ENCODE measurements around the gene TSC22D3. TPM values are rescaled to one million over a fixed set of nuclear protein-coding genes. Genes with fewer than 3 reads are reported as not detected.

The TSC22D3 gene
- total and polyA plus RNA-seq, 2 donors (not counting 1 experiment from before 2014, with no cell fraction given): 24.2 to 51.5 TPM

DNA sequence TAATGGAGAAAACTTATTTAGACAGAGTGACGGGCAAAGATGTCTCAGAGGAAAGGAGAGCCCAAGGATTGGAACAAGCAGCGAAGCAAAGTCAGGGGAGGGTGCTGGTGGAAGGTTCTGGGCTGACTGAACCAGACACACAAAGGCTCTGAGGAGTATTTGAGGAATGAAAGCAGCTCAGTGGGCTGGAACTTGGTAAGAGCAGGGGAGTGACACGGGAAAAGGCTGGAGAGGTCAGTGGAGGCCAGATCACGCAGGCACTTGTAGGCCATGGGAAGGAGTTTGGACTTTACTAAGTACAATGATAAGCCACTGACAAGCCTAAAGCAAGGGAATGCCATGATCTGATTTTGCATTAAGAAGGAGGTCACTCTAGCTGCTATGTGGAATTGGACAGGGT is 71.4 kb downstream of the TSC22D3 start:
- no peaks in the 10 kb centered on the region for H4K20me1 ChIP-seq (ENCODE audit: control insufficient read depth, extremely low read depth, insufficient read depth, low read length)
- H3K4me3 ChIP-seq (replicated peaks in 1 of 4; ENCODE audit: control extremely low read depth in 1 of 4, insufficient read depth in 1 of 4, low read depth in 3 of 4, low read length in 4 of 4): no peak overlapping the region
- no peaks in the 10 kb centered on the region for H3K4me1 ChIP-seq (ENCODE audit: control insufficient read depth, extremely low read depth, insufficient read depth, low read length)
- no peaks in the 10 kb centered on the region for H3K79me2 ChIP-seq (ENCODE audit: control insufficient read depth, insufficient read depth, low read length)
- TF ChIP-seq, protein P1, sequence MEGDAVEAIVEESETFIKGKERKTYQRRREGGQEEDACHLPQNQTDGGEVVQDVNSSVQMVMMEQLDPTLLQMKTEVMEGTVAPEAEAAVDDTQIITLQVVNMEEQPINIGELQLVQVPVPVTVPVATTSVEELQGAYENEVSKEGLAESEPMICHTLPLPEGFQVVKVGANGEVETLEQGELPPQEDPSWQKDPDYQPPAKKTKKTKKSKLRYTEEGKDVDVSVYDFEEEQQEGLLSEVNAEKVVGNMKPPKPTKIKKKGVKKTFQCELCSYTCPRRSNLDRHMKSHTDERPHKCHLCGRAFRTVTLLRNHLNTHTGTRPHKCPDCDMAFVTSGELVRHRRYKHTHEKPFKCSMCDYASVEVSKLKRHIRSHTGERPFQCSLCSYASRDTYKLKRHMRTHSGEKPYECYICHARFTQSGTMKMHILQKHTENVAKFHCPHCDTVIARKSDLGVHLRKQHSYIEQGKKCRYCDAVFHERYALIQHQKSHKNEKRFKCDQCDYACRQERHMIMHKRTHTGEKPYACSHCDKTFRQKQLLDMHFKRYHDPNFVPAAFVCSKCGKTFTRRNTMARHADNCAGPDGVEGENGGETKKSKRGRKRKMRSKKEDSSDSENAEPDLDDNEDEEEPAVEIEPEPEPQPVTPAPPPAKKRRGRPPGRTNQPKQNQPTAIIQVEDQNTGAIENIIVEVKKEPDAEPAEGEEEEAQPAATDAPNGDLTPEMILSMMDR (conservative IDR thresholded peaks at IDR 0.05 in 1 of 2, IDR thresholded peaks at IDR 0.05 in 1 of 2; ENCODE audit: low read depth in 1 of 2, low read length in 2 of 2): no peak
- no peak for TF ChIP-seq EZH2 (IDR thresholded peaks at IDR 0.05; ENCODE audit: low read length, missing control alignments)
- no peaks in the 10 kb centered on the region for H3K27me3 ChIP-seq (ENCODE audit: control insufficient read depth, insufficient read depth, low read length)
- no peaks in the 10 kb centered on the region for H3K9me3 ChIP-seq (ENCODE audit: control insufficient read depth, insufficient read depth, low read depth, low read length)
- no peak overlapping the region for H3K4me2 ChIP-seq (ENCODE audit: extremely low read depth, insufficient read depth, low read length)
- DNase-seq (ENCODE audit: low read depth in 2 of 2): no peak
- H2AFZ ChIP-seq (ENCODE audit: low read length): no peak overlapping the region
- H3K27ac ChIP-seq (ENCODE audit: insufficient read depth, low read length): no peak overlapping the region
- no peak overlapping the region for H3K9ac ChIP-seq (ENCODE audit: insufficient read depth, low read length)
- no peaks in the 10 kb centered on the region for H3K36me3 ChIP-seq (ENCODE audit: control insufficient read depth, insufficient read depth, low read length)

DNA sequence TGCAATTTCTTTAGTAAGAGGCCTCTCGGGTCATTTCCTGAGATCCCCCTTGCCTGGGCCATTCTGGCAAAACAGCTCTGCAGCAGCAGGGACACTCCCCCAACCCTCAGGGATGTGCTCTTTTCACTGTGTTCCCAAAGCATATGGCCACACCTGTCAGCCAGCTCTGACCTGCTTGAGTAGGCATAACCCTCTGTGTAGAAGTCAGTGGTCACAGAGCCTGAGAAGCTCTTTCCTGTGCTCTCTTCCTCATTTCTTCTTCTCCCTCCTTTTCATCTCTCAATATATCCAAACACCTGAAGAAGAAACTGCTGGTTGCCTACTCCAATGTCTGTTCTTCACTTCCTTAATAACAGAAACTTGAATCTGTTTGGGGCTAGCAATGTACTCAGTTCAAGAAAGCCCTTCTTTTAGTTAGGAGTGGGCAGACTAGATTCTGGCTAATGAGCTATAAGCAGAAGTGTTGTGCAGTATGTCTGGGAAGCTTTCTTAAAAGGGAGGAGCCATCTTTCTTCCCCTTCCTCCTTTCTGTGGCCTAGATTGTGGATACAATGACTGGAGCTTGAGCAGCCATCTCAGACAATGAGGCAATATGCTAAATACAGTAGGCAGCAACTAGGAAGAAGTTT is 74.0 kb downstream of the TSC22D3 start:
- Histone ChIP-seq H3K9me3 (ENCODE audit: control insufficient read depth, insufficient read depth, low read depth, low read length) (no peaks in the 10 kb centered on the region), H3K4me2 (ENCODE audit: extremely low read depth, insufficient read depth, low read length) (no peak overlapping the region), H3K9ac (ENCODE audit: insufficient read depth, low read length) (no peak overlapping the region), H3K27ac (ENCODE audit: insufficient read depth, low read length) (no peak overlapping the region), H3K27me3 (ENCODE audit: control insufficient read depth, insufficient read depth, low read length) (no peaks in the 10 kb centered on the region), H4K20me1 (ENCODE audit: control insufficient read depth, extremely low read depth, insufficient read depth, low read length) (no peaks in the 10 kb centered on the region), H3K4me1 (ENCODE audit: control insufficient read depth, extremely low read depth, insufficient read depth, low read length) (no peaks in the 10 kb centered on the region), H3K4me3 (replicated peaks in 1 of 4; ENCODE audit: control extremely low read depth in 1 of 4, insufficient read depth in 1 of 4, low read depth in 3 of 4, low read length in 4 of 4) (no peak overlapping the region), H2AFZ (ENCODE audit: low read length) (no peak overlapping the region), H3K36me3 (ENCODE audit: control insufficient read depth, insufficient read depth, low read length) (no peaks in the 10 kb centered on the region), H3K79me2 (ENCODE audit: control insufficient read depth, insufficient read depth, low read length) (no peaks in the 10 kb centered on the region)
- DNase-seq (ENCODE audit: low read depth in 2 of 2): no peak
- TF ChIP-seq, protein P1 (conservative IDR thresholded peaks at IDR 0.05 in 1 of 2, IDR thresholded peaks at IDR 0.05 in 1 of 2; ENCODE audit: low read depth in 1 of 2, low read length in 2 of 2): no peak
- TF ChIP-seq EZH2 (IDR thresholded peaks at IDR 0.05; ENCODE audit: low read length, missing control alignments): no peak

DNA sequence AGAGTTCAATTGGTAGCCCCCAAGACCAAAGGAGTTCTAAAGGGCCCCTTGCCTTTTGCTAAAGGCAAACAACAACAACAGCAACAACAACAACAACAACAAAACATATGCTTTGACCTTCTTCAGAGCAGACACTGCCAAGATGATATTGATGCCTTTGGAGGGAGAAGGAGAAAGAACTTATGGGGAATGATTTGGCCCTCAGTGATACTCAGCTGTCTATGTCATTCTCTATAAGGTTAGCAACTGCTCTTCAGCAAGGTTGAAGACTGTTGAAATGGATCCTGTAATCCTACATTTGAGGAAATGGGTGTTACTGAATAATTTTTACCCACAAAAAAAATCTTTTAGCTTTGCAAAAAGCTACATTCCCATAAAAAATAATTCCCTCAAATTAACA is 74.8 kb downstream of the TSC22D3 start:
- H3K4me1 ChIP-seq (ENCODE audit: control insufficient read depth, extremely low read depth, insufficient read depth, low read length): no peaks in the 10 kb centered on the region
- H4K20me1 ChIP-seq (ENCODE audit: control insufficient read depth, extremely low read depth, insufficient read depth, low read length): no peaks in the 10 kb centered on the region
- no peaks in the 10 kb centered on the region for H3K9me3 ChIP-seq (ENCODE audit: control insufficient read depth, insufficient read depth, low read depth, low read length)
- no peak overlapping the region for H2AFZ ChIP-seq (ENCODE audit: low read length)
- H3K36me3 ChIP-seq (ENCODE audit: control insufficient read depth, insufficient read depth, low read length): no peaks in the 10 kb centered on the region
- no peak overlapping the region for H3K4me3 ChIP-seq (replicated peaks in 1 of 4; ENCODE audit: control extremely low read depth in 1 of 4, insufficient read depth in 1 of 4, low read depth in 3 of 4, low read length in 4 of 4)
- no peaks in the 10 kb centered on the region for H3K79me2 ChIP-seq (ENCODE audit: control insufficient read depth, insufficient read depth, low read length)
- H3K27ac ChIP-seq (ENCODE audit: insufficient read depth, low read length): no peak overlapping the region
- H3K4me2 ChIP-seq (ENCODE audit: extremely low read depth, insufficient read depth, low read length): no peak overlapping the region
- H3K27me3 ChIP-seq (ENCODE audit: control insufficient read depth, insufficient read depth, low read length): no peaks in the 10 kb centered on the region
- TF ChIP-seq EZH2 (IDR thresholded peaks at IDR 0.05; ENCODE audit: low read length, missing control alignments): no peak
- TF ChIP-seq, protein P1 (conservative IDR thresholded peaks at IDR 0.05 in 1 of 2, IDR thresholded peaks at IDR 0.05 in 1 of 2; ENCODE audit: low read depth in 1 of 2, low read length in 2 of 2): no peak
- no peak for DNase-seq (ENCODE audit: low read depth in 2 of 2)
- H3K9ac ChIP-seq (ENCODE audit: insufficient read depth, low read length): no peak overlapping the region
